ENCODE measurements around the gene PRPF19. TPM values are rescaled to one million over a fixed set of nuclear protein-coding genes. Genes with fewer than 3 reads are reported as not detected.

PRPF19 gene
- total and polyA plus RNA-seq, 10 of the 15 experiments (the other 5 are each of a cell fraction or from before 2014, with no cell fraction given) = 8.7 to 170 (median 61.3) TPM

- ChIA-PET SMC1A (ENCODE audit: uncharacterized antibody, unreplicated experiment) (interaction anchor here (1.0 kb wide), 1 partner anchor 40 kb away, joined by 3 read pairs; no protein-coding TSS in a partner anchor), RAD21 (ENCODE audit: unreplicated experiment) (no interaction called here), CTCF (interaction anchor here (1.6 kb wide), 1 partner anchor 45 kb away, joined by 4 read pairs; no protein-coding TSS in a partner anchor), POLR2A (interaction anchor here (0.6 kb wide), 1 partner anchor 324 kb away, joined by 4 read pairs; no protein-coding TSS in a partner anchor)
- no peaks in the 10 kb centered on the region for H4K20me1 ChIP-seq (ENCODE audit: control insufficient read depth, insufficient read depth)
- H3K27ac ChIP-seq (ENCODE audit: control insufficient read depth, insufficient read depth) = no peak overlapping the region
- H3K4me3 ChIP-seq = no peak overlapping the region
- ATAC-seq = no peak
- H3K4me2 ChIP-seq (ENCODE audit: control insufficient read depth, insufficient read depth) = no peak overlapping the region
- H3K36me3 ChIP-seq (ENCODE audit: control insufficient read depth in 2 of 2, insufficient read depth in 2 of 2, low read length in 1 of 2) = peaks cover 6 to 7% of the 10 kb centered on the region in 2 experiments
- H3K79me2 ChIP-seq (ENCODE audit: control insufficient read depth, insufficient read depth, low read length) = no peaks in the 10 kb centered on the region
- FAIRE-seq = no peak
- in situ Hi-C loops (cut with MboI) (no loop called here), intact Hi-C loops (cut with micrococcal nuclease; ENCODE audit: unreplicated experiment) (no loop called here)
- 64% methylated on average over 7 of the region's 8 CpGs for WGBS (ENCODE audit: insufficient coverage, insufficient replicate concordance, low lambda C conversion rate, missing lambda C conversion rate)
- 0 out of 2 replicates have a peak, but pooled peaks cover 3% of the 10 kb centered on the region for H3K4me1 ChIP-seq (ENCODE audit: control insufficient read depth, insufficient read depth, low read length)
- H3K27me3 ChIP-seq (replicated peaks in 1 of 2; ENCODE audit: control insufficient read depth in 2 of 2, insufficient read depth in 2 of 2, low read length in 1 of 2) = no peaks in the 10 kb centered on the region
- H3K9me3 ChIP-seq (replicated peaks; ENCODE audit: control insufficient read depth, insufficient read depth, low read length) = no peaks in the 10 kb centered on the region
- DNase-seq (ENCODE audit: low read depth, low spot score) = no peak
- no TSS peak for BruUV-seq (replicated peaks)
- no peak overlapping the region for H3K9ac ChIP-seq (ENCODE audit: control insufficient read depth, insufficient read depth, low read length)
- H2AFZ ChIP-seq (ENCODE audit: control insufficient read depth, low read depth, low read length) = no peak overlapping the region
- TF ChIP-seq CTCF (IDR thresholded peaks at IDR 0.05 in 2 of 3, conservative IDR thresholded peaks at IDR 0.05 in 1 of 3; ENCODE audit: control insufficient read depth in 2 of 3, extremely low read depth in 1 of 3, insufficient read depth in 1 of 3, low read depth in 3 of 3, low read length in 3 of 3) (no peak), ZBTB4 (CRISPR knock-in tag; IDR thresholded peaks at IDR 0.05) (no peak), CHD2 (IDR thresholded peaks at IDR 0.05; ENCODE audit: borderline replicate concordance, low read depth, low read length) (no peak), ZBTB33 (IDR thresholded peaks at IDR 0.05) (no peak), E2F8 (IDR thresholded peaks at IDR 0.05; ENCODE audit: low read depth, partially characterized antibody) (no peak), TCF7 (IDR thresholded peaks at IDR 0.05; ENCODE audit: borderline replicate concordance) (no peak), USF1 (IDR thresholded peaks at IDR 0.05; ENCODE audit: borderline replicate concordance, extremely low read length, insufficient read depth, low read depth, low read length) (no peak), BMI1 (IDR thresholded peaks at IDR 0.05; ENCODE audit: borderline replicate concordance) (no peak)
Measured at GRCh38 chr11:60854847-60855725, 51.3 kb downstream of the PRPF19 start.

All from GM12878 (cell line).